Stimulated activated CD8-positive, alpha-beta memory T cell treated with anti-CD3 and anti-CD28 coated beads, Interleukin-2, amount 100 ng/mL, for 1 hour (primary cell): Measurements from ENCODE around the gene CACNA1H.
A peak's percentile ranks its signal among the peaks of the same experiment; 100 is the strongest.

Source experiments
- DNase-seq, 2 donors: peaks; one replicate each; pipeline ENCODE4 v3.0.0-alpha.2; 2020; ENCODE audit warnings: low read depth in 2 of 2

CACNA1H gene

GRCh38 chr16:1142911-1143310 is 10.0 kb upstream of the CACNA1H start:
- DNase-seq, result no peak

GRCh38 chr16:1143761-1144450 is 9.0 kb upstream of the CACNA1H start:
- no peak for DNase-seq

- no peak for DNase-seq
These were observed 8.2 kb upstream of the CACNA1H start for GRCh38 chr16:1144476-1145382.

GRCh38 chr16:1145383-1146100 is 7.4 kb upstream of the CACNA1H start:
- DNase-seq, result no peak

- no peak for DNase-seq
These were observed 6.5 kb upstream of the CACNA1H start for GRCh38 chr16:1146409-1146808.

- DNase-seq, result no peak
These were observed 5.9 kb upstream of the CACNA1H start for GRCh38 chr16:1147027-1147426.

GRCh38 chr16:1149101-1149636 is 3.7 kb upstream of the CACNA1H start:
- DNase-seq, result no peak

- DNase-seq, result no peak
These were observed 2.4 kb upstream of the CACNA1H start for GRCh38 chr16:1150511-1150982.

- no peak for DNase-seq
These were observed 1.3 kb upstream of the CACNA1H start for GRCh38 chr16:1151424-1152122.

- peak; percentile 4 to 16 for DNase-seq
These were observed 725 bp upstream of the CACNA1H start for GRCh38 chr16:1152123-1152638.

- DNase-seq, result no peak
These were observed 714 bp downstream of the CACNA1H start for GRCh38 chr16:1153480-1154160.

GRCh38 chr16:1154291-1154886 is 1.5 kb downstream of the CACNA1H start:
- no peak for DNase-seq

- DNase-seq, result no peak
These were observed 2.0 kb downstream of the CACNA1H start for GRCh38 chr16:1154887-1155331.

GRCh38 chr16:1155353-1156054 is 2.6 kb downstream of the CACNA1H start:
- DNase-seq, result no peak

- no peak for DNase-seq
These were observed 3.4 kb downstream of the CACNA1H start for GRCh38 chr16:1156055-1156982.

GRCh38 chr16:1156983-1157638 is 4.2 kb downstream of the CACNA1H start:
- DNase-seq, result no peak

- no peak for DNase-seq
These were observed 4.9 kb downstream of the CACNA1H start for GRCh38 chr16:1157639-1158455.
